HG02798 (cell line): Measurements from ENCODE around the gene BMAL2.
A peak's percentile ranks its signal among the peaks of the same experiment; 100 is the strongest.

Experiments used
- ATAC-seq: cut with Tn5 transposase; IDR thresholded peaks from one replicate; pipeline ENCODE4 v1.9.1; 2021; ENCODE audit warnings: mild to moderate bottlenecking; ENCODE audit not compliant: unreplicated experiment, poor library complexity

BMAL2 gene, protein sequence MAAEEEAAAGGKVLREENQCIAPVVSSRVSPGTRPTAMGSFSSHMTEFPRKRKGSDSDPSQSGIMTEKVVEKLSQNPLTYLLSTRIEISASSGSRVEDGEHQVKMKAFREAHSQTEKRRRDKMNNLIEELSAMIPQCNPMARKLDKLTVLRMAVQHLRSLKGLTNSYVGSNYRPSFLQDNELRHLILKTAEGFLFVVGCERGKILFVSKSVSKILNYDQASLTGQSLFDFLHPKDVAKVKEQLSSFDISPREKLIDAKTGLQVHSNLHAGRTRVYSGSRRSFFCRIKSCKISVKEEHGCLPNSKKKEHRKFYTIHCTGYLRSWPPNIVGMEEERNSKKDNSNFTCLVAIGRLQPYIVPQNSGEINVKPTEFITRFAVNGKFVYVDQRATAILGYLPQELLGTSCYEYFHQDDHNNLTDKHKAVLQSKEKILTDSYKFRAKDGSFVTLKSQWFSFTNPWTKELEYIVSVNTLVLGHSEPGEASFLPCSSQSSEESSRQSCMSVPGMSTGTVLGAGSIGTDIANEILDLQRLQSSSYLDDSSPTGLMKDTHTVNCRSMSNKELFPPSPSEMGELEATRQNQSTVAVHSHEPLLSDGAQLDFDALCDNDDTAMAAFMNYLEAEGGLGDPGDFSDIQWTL

DNA sequence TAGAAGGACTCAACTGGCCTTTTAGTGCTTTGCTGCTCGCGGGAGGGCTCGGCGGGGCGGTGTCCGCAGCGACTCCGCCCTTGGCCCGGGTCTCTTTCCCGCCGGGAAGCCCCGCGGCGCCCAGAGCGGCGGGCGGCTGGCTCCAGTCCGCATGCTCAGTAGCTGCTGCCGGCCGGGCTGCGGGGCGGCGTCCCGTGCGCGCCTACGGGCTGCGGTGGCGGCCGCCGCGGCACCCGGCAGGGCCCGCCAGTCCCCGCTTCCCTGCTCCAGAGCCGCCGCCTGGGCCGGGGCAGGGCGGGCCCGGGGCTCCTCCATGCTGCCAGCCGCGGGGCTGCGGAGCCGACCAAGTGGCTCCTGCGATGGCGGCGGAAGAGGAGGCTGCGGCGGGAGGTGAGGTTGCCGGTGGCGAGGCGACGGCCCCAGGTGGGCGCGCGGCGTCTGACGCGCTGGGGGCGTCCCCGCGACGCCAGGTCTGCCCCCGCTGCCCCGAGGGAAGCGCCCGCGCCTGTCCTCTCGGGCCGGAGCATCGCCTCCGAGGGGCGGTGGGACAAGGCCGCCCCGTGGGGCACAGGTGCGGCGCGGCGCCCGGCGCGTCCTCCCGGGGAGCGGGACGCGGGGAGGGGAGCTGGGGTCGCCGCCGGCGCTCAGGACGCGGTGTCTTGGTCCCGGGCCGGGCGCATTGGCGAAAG is at the start of gene BMAL2:
Gene BMAL2 (plus strand): TSS at position 123 of the 689 bp plus-strand sequence. CDS start 237 bp downstream, at position 360.
- peak; percentile 53 for ATAC-seq

DNA sequence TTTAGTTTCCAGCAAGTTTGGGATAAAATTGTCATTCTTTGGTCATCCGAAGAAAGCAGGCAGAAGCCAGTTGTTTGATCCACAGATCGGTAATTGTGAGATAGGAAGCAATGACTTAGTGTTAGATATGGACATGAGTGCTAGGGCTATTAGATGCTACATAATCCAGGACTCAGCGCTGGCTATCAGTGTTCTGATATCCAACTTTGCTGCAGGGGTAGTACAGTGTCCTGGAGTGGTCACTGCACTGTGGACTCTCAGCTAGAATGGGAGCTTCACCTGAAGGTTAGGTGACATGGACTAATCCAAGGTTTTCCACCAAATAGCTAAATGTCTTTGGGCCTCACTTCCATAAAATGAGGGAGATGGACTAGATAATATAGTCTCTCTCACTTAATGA is 48.6 kb upstream of the BMAL2 start:
- no peak for ATAC-seq

DNA sequence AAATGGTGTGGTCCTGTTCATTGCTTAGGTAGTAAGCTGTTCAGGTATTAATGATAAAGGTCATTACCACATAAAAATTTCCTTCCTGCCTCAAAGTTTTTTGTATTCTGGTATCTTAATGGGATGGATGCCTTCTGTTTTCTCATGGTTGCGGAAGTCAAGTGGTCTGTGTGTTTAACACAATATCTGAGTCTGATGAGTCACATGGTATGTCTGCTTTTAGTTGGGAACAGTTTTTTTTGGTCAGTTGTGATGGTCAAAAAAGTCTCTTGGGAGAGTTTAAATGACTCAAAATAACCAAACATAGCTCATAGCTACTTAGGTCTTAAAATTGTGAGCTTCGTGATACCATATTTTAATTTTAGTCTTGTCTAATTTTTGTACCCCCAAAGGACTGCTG is 47.9 kb upstream of the BMAL2 start:
- peak; percentile 63 for ATAC-seq

DNA sequence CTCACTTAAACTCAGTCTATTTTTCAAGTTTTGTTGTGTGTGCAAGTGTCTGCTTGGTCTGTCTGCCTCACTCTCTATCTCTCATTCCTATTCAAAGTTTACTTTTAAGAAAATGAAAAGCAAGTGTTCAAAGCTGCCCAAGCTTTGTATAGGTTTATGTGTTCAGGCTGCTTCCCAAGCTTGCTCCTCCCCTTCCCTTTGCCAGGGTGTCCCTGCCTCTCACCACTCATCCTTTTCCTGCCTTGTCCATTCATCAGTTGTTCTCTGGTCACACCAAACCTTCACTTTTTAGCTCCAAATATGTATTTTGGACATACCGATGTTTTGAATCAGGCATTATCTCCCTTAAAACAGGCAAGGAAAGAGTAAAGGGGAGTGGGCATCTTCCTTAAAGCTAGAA is 47.2 kb upstream of the BMAL2 start:
- ATAC-seq, result no peak

DNA sequence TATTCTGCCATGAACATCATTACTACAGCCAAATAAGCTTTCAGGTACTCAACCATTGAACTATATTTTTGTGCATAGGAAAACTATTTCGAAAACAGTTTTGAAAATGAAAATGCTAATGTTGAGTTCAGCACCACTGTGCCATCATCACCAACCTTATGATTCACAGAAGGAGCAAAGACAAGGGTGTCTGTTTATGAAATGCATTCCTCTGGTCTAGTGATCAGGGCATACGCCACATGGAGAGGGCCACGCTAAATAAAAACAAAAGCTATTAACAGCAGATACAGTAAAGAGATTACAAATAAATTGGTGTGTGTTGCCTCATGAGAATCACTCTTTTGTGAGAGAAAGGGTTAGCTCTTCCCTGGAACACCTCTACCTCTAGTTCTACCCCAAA is 43.2 kb upstream of the BMAL2 start:
- no peak for ATAC-seq

DNA sequence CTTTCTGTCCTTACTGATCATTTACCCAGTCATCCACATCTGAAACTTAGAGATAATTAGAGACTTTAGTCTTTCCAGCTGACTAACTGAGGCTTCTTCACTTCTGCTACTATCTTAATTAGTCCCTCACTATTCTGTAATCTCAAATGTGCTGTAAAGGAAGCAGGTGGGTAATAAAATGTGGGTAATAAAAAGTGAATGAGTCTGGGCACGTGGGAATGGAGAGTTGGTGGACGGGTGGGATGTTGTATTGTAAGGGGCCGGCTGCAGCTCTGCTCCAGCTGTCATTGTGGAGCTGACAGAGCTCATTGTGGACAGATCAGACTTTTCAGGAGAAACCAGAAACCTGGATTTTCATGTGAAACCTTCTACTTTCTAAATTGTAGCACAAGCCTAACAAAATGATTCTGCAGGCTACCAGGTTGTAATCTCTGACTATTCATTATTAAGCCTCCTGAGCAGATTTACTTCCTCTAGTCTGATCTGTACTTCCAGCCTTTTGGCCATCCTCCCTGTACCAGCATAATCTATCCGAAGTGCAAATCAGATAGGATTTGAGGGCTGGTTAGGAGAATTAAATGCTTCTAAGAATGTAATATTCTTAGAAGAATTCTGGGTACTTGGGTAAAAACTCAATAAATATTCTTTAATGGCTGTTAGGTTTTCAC is 42.0 kb upstream of the BMAL2 start:
- no peak for ATAC-seq

DNA sequence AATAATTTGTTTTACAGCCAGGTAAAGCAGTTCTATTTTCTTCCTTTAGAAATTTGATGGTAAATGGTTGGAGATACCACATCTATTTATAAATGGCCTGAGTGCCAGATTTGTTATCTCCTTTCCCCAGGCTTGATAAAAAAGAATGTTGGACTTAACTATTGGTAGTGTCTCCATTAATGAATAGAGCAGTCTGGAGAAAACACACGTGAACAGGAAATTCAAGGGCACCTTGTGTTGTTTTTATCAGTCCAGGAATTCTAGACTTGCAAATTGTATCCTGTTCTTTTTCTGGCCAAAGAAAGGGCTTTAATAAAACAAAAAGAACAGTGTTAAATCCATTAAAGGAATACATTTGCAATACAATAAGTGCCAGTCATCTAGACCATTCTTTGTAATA is 40.8 kb upstream of the BMAL2 start:
- ATAC-seq, result no peak

DNA sequence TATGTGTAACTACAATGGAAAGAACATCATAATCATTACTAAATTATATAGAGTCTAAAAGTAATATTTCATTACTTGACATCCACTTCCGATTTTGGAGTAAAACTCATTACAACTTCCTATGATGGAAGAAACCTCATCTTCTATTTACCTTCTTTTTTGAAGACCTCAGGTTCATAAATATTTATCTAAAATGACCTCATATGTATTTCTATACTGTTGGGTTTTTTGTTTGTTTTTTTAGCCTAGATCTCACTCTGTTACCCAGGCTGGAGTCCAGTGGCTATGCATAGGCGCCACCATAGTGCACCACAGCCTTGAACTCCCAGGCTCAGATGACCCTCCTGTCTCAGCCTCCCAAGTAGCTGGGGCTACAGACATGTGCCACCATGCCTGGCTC is 39.9 kb upstream of the BMAL2 start:
- ATAC-seq, result no peak

DNA sequence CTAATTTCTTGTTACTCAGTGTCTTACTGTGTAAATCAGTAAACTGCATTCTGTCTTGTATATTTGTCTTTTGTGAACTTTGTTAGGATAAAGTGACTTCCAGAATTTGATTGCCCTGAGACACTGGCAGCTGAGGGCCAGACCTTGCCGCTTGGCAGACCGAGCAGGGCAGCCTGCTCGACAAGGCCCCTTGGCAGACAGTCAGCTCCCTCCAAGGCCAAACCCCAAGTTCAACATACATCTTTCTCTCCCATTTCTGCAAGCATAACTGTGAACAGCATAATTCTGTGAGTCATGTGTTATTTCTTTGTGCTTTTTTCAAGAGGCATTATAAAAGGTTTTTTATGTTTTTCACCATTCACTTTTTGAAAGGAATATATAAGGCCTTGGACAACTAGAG is 39.2 kb upstream of the BMAL2 start:
- ATAC-seq, result no peak

DNA sequence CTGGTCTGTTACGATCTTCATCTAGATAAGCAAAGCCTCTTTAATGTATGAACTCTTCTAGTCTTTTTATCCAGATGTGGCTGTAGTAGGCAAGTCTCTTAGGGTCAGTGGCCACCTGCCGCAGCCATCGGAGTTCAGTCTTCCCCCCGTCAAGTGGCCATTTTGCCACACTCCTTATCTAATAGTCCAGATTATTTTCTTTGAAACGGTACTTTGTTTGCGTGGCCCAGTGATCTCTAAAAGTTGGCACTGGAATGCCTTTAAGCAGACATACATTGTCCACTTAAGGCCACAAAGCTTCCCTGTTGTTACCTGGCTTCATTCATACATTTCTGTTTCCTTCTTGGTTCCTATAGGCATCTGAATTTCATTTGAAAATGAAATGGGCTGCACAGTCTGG is 36.0 kb upstream of the BMAL2 start:
- ATAC-seq, result no peak

DNA sequence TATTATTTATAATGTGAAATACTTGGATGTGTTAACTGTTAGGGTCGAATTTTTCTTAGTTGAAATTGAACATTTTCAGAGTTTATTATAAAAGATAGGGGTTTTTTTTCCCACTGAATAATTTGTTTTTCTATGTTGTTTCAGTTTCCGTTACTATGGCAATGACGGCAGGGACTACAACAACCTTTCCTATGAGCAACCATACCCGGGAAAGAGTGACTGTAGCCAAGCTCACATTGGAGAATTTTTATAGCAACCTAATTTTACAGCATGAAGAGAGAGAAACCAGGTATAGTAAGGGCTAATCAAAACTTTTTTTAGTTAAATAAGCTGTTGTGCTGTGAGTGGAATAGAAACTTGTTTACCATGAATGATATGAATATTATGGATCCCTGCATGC is 35.1 kb upstream of the BMAL2 start:
- ATAC-seq, result no peak

DNA sequence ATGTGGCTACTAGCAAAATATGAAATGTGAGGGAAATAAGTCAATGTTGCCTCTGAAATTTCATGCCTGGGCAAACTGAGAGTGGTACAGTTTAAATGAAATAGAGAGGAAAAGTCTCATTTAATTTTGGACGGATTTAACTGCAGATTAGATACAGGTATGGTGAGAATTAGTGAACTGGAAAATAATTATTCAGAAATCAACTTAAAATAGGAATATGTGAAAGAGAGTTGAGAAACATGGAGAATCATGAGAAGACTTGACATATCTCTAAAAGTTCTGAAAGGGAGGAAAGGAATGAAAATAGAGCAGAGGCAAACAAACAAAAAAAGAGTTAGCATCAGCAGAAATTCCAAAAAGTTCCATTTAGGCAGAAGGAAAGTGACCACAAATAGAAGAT is 33.5 kb upstream of the BMAL2 start:
- ATAC-seq, result no peak

DNA sequence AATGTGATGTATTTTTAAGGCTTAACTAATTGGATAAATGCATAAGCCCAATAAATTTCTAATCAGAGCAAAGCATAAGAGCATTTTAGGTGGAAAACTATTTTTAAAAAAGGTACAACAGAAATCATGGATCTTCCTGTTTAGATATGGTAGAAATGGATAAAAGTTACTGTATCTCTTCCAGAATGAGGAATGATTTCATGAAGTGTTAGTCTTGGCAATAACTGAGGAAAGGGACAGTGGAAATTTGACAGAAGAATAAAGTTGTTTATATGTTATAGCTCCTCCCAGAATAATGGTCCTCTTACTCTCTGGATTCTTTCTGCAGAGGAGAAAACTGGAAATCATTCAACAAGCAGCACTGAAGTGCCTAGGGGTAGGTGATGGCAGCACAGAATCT is 32.4 kb upstream of the BMAL2 start:
- ATAC-seq, result no peak

DNA sequence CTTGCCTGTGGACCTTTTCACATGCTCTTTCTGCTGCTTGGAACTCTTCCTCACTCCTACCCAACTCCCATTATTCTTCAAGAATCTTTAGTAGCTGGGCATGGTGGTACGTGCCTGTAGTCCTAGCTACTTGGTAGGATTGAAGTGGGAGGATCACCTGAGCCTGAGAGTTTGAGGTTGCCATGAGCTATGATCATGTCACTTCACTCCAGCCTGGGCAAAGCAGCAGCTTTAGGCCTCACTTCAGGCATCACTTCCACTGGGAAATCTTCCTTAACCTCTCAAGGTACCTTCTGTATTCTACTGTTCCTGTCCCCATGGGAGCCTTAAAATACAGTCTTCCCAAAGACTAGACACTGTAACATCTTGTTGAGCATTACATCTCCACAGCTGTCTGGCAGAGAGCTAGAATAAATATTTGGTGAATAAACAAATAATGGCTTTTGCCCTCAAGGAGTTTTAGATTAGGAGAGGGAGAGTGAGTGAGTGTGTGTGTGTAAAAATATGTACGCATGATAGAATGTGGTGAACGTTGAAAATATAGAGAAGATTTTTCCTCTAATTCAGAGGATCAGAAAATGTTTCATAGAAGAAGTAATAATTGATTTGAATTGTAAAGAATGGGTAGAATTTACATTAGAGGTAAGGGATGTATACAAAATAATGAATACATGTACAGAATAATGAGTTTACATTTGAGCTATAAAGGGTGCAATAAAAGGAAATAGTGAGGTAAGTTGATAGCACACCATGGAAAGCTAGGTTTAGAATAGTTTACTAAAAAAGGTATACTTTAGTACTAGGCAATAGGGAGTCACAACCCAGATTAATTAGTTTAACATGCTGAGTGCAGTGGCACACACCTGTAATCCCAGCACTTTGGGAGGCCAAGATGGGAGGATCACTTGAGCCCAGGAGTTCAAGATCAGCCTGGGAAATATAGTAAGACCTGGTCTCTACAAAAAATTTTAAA is 29.2 kb upstream of the BMAL2 start:
- ATAC-seq, result no peak

DNA sequence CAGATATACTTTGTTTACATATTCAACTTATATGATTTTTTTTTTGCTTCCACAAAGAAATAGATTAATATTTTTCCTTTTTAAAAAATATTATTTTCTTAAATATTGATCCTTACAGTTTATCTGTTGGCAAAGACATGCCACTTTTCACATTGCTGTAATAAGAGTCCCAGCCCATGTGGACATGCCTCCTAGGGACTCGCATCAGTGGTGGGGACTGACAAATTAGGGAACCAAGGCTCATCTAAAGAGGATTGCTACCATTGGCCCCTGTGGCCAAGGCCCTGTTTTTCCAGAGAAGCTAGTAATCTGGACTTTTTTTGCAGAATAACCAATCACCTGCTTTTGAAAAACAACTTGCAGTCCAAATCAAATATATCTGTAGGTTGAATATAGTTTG is 27.8 kb upstream of the BMAL2 start:
- ATAC-seq, result no peak

DNA sequence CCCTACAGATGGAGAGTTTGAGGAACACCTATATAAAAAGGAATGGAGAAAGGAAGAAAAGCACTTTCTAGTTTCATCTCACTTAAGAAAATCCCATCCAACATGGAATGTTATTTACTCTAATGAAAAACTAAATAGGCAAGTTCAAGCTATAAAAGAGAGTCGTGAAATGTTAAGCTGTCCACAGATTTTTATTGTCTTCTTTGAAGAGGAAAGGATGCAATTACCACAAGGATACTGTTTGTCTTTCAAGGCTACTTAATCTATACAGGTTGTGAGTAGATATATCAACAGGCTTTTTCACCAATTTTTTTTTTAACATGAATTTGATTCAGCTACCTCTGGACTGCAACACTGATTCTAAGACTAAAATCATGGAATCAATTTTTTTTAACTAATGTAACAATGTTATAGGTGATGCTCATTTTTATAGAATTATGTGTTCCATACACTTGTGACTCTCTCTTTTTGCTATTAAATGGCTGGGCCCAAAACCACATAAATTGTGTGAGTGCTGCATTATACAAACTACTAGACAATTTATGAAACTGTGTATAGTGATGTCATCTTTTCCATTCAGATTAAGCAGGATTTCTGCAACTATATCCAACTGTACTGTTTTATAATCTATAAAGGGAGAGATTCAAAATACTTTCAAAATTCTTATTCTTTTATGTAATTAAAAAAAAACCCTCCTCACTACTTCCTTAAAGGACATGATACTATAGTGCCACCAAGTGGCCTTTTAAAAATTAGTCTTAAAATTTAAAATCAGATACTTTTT is 26.8 kb upstream of the BMAL2 start:
- ATAC-seq, result no peak

DNA sequence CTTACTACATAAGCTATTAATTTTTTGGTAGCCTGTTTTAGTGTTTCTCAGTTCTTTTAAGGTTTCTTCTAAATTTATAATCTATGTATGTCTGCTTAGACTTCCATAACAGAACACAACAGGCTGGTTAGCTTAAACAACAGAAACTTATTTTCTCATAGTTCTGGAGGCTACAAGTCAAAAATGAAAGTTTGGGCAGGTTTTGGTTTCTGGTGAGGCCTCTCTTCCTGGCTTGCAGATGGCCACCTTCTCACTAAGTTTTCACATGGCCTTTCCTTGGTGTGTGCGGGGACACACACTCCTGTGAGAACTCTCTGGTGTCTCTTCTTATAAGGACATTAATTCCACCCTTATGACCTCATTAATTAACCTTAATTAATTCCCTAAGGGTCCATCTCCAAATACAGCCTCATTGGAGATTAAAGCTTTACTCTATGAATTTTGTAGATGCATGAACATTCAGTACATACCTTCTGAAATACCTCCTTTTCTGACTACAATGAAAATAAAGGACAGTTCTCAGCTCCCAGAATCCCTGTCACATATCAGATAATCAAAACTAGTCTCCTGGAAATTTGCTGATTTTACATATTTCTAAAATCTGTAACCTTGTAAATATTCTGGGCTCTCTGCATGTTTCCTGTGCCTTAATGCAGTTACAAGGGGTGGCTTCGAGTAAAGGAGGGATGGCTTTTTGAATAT is 23.2 kb upstream of the BMAL2 start:
- ATAC-seq, result peak; percentile 77

DNA sequence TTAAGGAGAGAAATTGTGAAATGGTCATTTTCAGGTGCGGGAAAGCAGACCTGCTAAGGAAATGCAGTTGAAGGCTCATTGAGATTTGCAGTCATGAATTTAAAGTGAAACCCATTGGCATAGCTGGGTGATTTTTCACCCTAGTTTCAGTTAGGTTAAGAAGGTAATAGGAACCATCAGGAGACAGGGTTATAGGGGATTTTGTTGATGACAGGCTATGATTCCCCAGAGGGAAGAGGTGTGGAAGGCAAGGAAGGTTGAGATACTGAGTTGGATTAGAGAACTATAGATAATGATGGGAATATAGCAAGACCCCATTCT is 22.7 kb upstream of the BMAL2 start:
- ATAC-seq, result no peak

DNA sequence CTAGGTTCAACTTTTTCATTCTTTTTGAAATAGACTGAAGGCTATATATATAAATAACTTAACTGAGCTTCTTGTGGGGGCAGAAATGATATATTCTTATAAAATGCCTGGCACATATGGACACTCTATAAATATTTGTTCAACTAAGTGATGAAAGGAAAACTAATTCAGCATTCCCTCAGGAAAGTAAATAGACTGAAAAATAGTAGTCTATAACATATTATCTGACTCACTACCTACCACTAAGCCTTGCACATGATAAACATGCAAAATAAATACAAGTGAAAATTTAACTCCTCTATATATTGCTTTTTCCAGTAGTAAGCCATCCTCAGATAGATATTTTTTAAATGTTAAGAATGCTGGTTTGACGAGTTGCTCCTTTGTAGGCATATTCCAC is 15.7 kb upstream of the BMAL2 start:
- no peak for ATAC-seq
